Natural killer cell (primary cell): Measurements from ENCODE around the gene GFER. TPM values are rescaled to one million over a fixed set of nuclear protein-coding genes. Genes with fewer than 3 reads are reported as not detected.
A peak's percentile ranks its signal among the peaks of the same experiment; 100 is the strongest.

ENCODE experiments used
- ATAC-seq, 3 donors: fragments of 150-1000 bp in 2 of 3; fragments of 200-7000 bp in 1 of 3; cut with Tn5 transposase; 1 replicate in 1 of 3; 2 replicates in 2 of 3; pipeline ENCODE4 v1.10.0; 2021; ENCODE audit warnings: mild to moderate bottlenecking in 2 of 3, moderate library complexity in 2 of 3
- DNase-seq, 2 donors: peaks; one replicate each; pipeline versions ENCODE4 v3.0.0 to v3.0.0-alpha.2; 2013 to 2021; ENCODE audit warnings: mixed read lengths in 1 of 2
- H3K27ac ChIP-seq: one replicate; pipeline ENCODE4 v1.5.1; 2013; ENCODE audit warnings: mild to moderate bottlenecking, low read length
- H3K27me3 ChIP-seq: one replicate; pipeline ENCODE4 v1.6.1; 2013; ENCODE audit warnings: low read length; ENCODE audit not compliant: control insufficient read depth, insufficient read depth
- H3K36me3 ChIP-seq: one replicate; pipeline ENCODE4 v1.6.1; 2013; ENCODE audit warnings: low read length; ENCODE audit not compliant: control insufficient read depth, insufficient read depth
- H3K4me1 ChIP-seq: one replicate; pipeline ENCODE4 v1.6.1; 2013; ENCODE audit warnings: low read length; ENCODE audit not compliant: control insufficient read depth, insufficient read depth
- H3K4me3 ChIP-seq: one replicate; pipeline ENCODE4 v1.5.1; 2013; ENCODE audit warnings: low read length
- H3K9me3 ChIP-seq: one replicate; pipeline ENCODE4 v1.6.1; 2013; ENCODE audit warnings: low read length; ENCODE audit not compliant: control insufficient read depth, insufficient read depth
- H3K27ac Mint-ChIP-seq, 2 donors: one replicate each; pipeline ENCODE4 v1.8.0; 2022; ENCODE audit warnings: mild to moderate bottlenecking in 2 of 2, mixed read lengths in 2 of 2, moderate library complexity in 1 of 2
- H3K27me3 Mint-ChIP-seq, 2 donors: one replicate each; pipeline ENCODE4 v1.8.0; 2022; ENCODE audit warnings: low read depth in 2 of 2, mixed read lengths in 2 of 2
- H3K36me3 Mint-ChIP-seq: one replicate; pipeline ENCODE4 v1.8.0; 2022; ENCODE audit warnings: mixed read lengths
- H3K4me1 Mint-ChIP-seq, 2 donors: one replicate each; pipeline ENCODE4 v1.8.0; 2022; ENCODE audit warnings: mixed read lengths in 2 of 2
- H3K4me3 Mint-ChIP-seq: one replicate; pipeline ENCODE4 v1.8.0; 2022; ENCODE audit warnings: mild to moderate bottlenecking, moderate library complexity, mixed read lengths
- H3K9me3 Mint-ChIP-seq, 2 donors: one replicate each; pipeline ENCODE4 v1.8.0; 2022; ENCODE audit warnings: mixed read lengths in 2 of 2
- WGBS: methylation state at CpG from one replicate; pipeline ENCODE4 v1.1.7; 2013; ENCODE audit warnings: missing lambda C conversion rate; ENCODE audit not compliant: insufficient coverage; 5-methylcytosine and 5-hydroxymethylcytosine counted together
- intact Hi-C: fragments of 100-400 bp; cut with micrococcal nuclease; formaldehyde crosslinking; loops from one replicate; pipeline ENCODE4 v1.14.2; 2022
- total RNA-seq, 4 donors: library from RNA; stranded (reverse); fragments of 120-200 nt in 1 of 4; gene quantifications; one replicate each; pipeline versions ENCODE4 v1.2.3 to v1.2.4, GENCODE V29; 2013 to 2022
- TF ChIP-seq, protein P1 (sequence below): fragments of 200-600 bp; IDR thresholded peaks from one replicate; pipeline ENCODE4 v1.8.0; 2022; ENCODE audit warnings: antibody characterized with exemption

Gene GFER
- total RNA-seq, 3 donors from 2014 or later (not counting 1 experiment from before 2014, with no cell fraction given) = 23.8 to 29.5 (median 24.6) TPM

DNA sequence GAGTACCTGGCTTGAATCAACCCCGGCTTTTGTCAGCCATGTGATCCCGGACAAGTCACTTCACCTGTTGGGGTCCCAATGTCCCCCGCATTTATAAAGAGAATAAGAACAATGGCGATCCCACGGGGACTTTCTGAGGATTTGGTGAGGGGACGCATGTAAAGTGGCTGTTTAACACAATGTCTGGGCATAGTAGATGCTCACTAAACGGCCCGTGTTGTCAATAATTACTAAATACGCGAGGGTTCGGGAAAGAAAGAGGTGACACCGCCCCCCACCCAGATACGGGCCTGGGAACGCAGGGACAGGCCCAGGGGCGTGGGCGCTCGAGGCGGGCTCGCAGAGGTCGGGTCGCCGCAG lies 7.6 kb downstream of the GFER start:
- H3K36me3 ChIP-seq = peaks cover under 1% of the 10 kb centered on the region
- intact Hi-C loops = no loop called here
- Mint-ChIP-seq H3K4me1 (peaks cover 0 to 39% of the 10 kb centered on the region in 2 donors), H3K27ac (peak overlapping the region; percentile 84), H3K36me3 (no peaks in the 10 kb centered on the region), H3K4me3 (peak overlapping the region; percentile 84), H3K27me3 (peaks cover 0 to 2% of the 10 kb centered on the region in 2 donors), H3K9me3 (no peaks in the 10 kb centered on the region)
- H3K4me1 ChIP-seq = peaks cover 36% of the 10 kb centered on the region
- H3K4me3 ChIP-seq = peak overlapping the region; percentile 15
- peak overlapping the region; percentile 72 for H3K27ac ChIP-seq
- H3K27me3 ChIP-seq = peaks cover 2% of the 10 kb centered on the region
- TF ChIP-seq, protein P1, sequence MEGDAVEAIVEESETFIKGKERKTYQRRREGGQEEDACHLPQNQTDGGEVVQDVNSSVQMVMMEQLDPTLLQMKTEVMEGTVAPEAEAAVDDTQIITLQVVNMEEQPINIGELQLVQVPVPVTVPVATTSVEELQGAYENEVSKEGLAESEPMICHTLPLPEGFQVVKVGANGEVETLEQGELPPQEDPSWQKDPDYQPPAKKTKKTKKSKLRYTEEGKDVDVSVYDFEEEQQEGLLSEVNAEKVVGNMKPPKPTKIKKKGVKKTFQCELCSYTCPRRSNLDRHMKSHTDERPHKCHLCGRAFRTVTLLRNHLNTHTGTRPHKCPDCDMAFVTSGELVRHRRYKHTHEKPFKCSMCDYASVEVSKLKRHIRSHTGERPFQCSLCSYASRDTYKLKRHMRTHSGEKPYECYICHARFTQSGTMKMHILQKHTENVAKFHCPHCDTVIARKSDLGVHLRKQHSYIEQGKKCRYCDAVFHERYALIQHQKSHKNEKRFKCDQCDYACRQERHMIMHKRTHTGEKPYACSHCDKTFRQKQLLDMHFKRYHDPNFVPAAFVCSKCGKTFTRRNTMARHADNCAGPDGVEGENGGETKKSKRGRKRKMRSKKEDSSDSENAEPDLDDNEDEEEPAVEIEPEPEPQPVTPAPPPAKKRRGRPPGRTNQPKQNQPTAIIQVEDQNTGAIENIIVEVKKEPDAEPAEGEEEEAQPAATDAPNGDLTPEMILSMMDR = no peak
- ATAC-seq = no peak
- WGBS = 8% methylated on average over 22 of the region's 22 CpGs
- no peaks in the 10 kb centered on the region for H3K9me3 ChIP-seq
- no peak for DNase-seq

DNA sequence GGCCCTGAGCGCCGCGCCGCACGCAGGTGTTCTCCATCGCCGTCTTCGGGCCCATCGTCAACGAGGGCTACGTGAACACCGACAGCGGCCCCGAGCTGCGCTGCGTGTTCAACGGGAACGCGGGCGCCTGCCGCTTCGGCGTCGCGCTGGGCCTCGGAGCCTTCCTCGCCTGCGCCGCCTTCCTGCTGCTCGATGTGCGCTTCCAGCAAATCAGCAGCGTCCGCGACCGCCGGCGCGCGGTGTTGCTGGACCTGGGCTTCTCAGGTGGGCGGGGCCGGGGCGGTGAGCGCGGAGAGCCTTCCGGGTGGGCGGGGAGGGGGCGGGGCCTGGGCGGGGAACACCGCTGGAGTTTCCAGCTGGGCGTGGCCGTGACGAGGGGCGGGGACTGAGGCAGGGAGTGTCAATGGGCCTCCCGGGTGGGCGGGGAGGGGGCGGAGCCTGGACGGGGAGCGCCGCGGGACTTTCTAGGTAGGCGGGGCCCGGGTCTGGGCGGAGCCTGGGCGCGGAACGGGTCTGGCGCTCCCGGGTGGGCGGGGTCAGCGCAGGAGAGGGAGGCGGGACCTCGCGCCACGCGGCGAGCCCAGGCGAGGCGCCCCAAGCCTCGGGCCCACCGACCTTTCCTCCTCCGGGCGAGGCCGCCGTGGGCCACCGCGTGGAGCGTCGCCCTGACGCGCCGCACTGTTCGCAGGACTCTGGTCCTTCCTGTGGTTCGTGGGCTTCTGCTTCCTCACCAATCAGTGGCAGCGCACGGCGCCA lies 8.1 kb downstream of the GFER start:
- H3K4me3 Mint-ChIP-seq = peak overlapping the region; percentile 84
- no peaks in the 10 kb centered on the region for H3K9me3 Mint-ChIP-seq
- intact Hi-C loops = no loop called here
- H3K27ac Mint-ChIP-seq = peak overlapping the region; percentile 84
- H3K36me3 Mint-ChIP-seq = no peaks in the 10 kb centered on the region
- ATAC-seq = peak; percentile 82 to 94 (median 83)
- 4% methylated on average over 96 of the region's 96 CpGs for WGBS
- H3K4me1 Mint-ChIP-seq = peaks cover 0 to 34% of the 10 kb centered on the region in 2 donors
- Histone ChIP-seq H3K27me3 (peaks cover 2% of the 10 kb centered on the region), H3K4me3 (peak overlapping the region; percentile 15), H3K36me3 (peaks cover 4% of the 10 kb centered on the region), H3K4me1 (peaks cover 36% of the 10 kb centered on the region), H3K9me3 (no peaks in the 10 kb centered on the region), H3K27ac (peak overlapping the region; percentile 72)
- H3K27me3 Mint-ChIP-seq = peaks cover 0 to 2% of the 10 kb centered on the region in 2 donors
- TF ChIP-seq, protein P1 = no peak
- DNase-seq = peak; percentile 95 to 99

DNA sequence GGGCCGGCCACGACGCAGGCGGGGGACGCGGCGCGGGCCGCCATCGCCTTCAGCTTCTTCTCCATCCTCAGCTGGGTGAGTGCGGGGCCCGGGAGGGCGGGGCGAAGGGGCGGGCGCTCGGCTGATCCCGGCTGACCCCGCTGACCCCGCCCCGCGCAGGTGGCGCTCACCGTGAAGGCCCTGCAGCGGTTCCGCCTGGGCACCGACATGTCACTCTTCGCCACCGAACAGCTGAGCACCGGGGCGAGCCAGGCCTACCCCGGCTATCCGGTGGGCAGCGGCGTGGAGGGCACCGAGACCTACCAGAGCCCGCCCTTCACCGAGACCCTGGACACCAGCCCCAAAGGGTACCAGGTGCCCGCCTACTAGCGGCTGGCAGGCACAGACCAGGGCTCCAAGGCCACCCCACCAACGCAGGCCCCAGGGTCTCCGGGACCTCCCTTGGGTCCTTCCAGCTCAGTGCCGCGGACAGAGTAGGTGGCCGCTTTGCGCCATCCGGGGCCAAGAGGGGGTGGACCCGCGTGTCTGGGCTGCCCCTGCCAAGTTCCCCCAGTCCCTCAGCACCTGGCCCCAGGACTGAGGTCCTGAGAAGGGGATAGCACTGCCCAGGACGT lies 8.8 kb downstream of the GFER start:
- no peaks in the 10 kb centered on the region for H3K9me3 ChIP-seq
- Mint-ChIP-seq H3K4me1 (peaks cover 0 to 34% of the 10 kb centered on the region in 2 donors), H3K27me3 (peaks cover 0 to 2% of the 10 kb centered on the region in 2 donors), H3K9me3 (no peaks in the 10 kb centered on the region), H3K36me3 (no peaks in the 10 kb centered on the region), H3K4me3 (no peak overlapping the region), H3K27ac (peak overlapping the region; percentile 75 to 85)
- WGBS = 59% methylated on average over 50 of the region's 50 CpGs
- peaks cover 36% of the 10 kb centered on the region for H3K4me1 ChIP-seq
- H3K36me3 ChIP-seq = peaks cover 6% of the 10 kb centered on the region
- peaks cover 2% of the 10 kb centered on the region for H3K27me3 ChIP-seq
- TF ChIP-seq, protein P1 = no peak
- intact Hi-C loops = no loop called here
- ATAC-seq (no peak), DNase-seq (peak in 1 of 2 donors; percentile 33)
- H3K4me3 ChIP-seq = no peak overlapping the region
- H3K27ac ChIP-seq = peak overlapping the region; percentile 35
